Stimulated activated CD8-positive, alpha-beta memory T cell treated with anti-CD3 and anti-CD28 coated beads, Interleukin-12 subunit alpha, Interleukin-12 subunit beta, amount 100 ng/mL, for 4 hours (primary cell): ENCODE data around the gene DIRAS1.
"Not testable (repeated sequence)": the region's sequence is repeated elsewhere in the genome, so short reads cannot be mapped to it uniquely, and the experiment has no call there.

ENCODE experiments used
- DNase-seq: peaks from one replicate; pipeline ENCODE4 v3.0.0-alpha.2; 2020; ENCODE audit warnings: low read depth

The DIRAS1 gene

DNA sequence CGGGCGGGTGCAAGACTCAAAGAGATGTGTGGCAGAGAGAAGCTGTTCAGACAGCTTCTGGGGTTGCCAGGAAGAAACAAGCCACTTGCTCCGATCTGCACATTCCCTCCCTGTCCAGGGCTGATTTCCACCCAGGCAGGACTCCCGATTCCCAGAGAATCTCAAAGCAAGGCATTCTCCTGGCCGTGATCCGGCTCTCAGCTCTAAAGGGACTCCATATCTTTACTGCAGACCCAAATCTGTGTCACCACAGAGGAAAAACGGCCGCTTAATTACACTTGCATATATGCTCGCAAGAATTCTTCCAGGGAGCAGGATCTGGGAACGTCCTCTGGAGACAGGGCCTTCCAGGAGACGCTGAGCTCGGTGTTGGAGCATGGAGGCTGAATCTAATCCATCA, 44.3 kb downstream of the DIRAS1 start:
- no peak for DNase-seq

DNA sequence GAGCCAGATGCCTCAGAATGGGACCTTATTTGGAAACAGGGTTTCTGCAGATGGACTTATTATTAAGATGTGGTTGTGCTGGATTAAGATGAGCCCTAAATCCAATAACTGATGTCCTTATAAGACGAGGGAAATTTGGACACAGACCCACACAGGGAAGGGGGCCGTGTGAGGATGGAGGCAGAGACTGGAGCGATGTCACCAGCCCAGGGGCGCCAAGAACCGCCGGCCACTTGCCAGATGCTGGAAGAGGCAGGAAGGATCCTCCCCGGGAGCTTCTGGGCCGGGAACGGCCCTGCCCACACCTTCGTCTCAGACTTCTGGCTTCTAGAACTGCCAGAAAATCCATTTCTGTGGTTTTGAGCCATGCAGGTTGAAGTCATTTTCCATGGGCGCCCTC, 45.3 kb downstream of the DIRAS1 start:
- no peak for DNase-seq

DNA sequence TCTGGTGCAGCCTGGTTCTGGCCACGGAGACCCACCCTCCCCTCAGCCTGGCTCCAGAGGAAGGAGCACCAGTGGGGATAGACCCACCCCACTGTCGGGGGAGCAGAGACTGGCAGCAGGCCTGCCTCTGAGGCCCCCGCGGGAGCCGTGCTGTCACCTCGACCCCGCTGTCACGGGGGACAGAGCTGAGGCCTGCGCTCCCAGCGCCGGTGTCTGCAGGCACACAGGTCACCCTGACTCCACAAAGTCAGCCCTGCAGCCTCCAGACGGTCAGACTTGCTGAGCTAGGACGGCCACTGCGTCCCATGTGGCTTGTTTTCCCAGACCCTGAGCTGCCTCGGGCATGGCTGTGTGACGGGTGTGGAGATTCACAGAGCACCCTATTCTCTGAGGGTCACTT, 51.0 kb downstream of the DIRAS1 start:
- no peak for DNase-seq

DNA sequence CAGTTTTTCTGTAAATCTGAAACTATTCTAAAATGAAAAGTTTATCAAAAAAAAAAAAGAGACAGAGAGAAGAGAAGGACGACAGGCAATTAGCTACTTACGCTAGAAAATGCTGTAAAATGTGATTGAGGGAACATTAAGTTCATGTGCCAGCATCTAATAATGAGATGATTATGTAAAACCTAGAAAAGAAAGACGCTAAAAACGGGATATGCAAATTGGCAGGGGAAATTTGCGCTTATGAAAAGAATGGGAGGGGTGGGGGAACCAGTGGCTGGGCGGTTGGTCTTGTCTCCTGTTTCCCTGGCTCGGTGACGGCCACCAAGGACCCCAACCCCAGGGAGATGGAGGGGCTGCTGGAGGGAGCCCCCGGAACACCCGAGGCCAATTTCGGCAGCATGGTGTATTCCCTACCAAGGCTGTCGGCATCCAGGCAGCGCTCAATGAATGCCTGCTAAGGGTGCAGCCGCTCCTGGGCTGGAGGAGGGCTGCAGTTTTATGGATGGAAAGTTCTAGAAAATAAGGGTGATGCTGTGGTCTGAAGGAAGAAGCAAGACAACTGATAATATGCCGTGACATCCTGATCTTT, 52.9 kb downstream of the DIRAS1 start:
- no peak for DNase-seq

DNA sequence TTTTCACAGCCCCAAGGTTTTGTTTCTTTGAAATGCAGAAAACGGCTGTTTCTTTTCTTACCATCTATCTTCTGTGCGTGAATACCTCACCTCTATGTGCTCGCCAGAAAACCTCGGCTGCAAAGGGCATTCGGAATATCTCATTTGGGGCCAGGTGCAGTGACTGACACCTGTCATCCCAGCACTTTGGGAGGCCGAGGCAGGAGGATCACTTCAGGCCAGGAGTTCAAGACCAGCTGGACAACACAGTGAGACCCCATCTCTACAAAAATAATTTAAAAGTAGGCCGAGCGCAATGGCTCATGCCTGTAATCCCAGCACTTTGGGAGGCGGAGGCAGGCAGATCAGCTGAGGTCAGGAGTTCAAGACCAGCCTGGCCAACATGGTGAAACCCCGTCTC, 53.8 kb downstream of the DIRAS1 start:
- not testable (repeated sequence) for DNase-seq

DNA sequence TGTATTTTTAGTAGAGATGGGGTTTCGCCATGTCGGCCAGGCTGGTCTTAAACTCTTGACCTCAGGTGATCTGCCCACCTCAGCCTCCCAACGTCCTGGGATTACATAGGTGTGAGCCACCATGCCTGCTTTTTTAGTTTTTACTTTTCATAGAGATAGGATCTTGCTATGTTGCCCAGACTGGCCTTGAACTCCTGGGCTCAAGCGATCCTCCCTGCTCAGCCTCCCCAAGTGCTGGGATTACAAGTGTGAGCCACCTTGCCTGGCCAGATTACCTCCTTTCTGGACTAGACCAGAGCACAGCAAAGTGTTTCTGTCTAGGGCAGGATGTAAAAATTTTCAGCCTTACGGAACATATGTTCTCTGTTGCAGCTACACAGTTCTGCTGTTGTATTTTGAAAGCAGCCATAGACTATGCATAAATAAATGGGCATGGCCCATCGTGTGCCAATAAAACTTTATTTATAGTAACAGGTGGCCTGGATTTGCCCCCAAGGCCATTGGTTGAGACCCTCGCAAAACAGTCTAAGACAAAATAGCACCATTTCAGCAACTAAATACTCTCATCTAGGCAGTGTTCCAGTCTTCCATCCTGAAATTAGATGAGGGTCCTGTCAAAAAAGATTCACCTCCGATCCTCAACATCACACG, 54.7 kb downstream of the DIRAS1 start:
- no peak for DNase-seq

DNA sequence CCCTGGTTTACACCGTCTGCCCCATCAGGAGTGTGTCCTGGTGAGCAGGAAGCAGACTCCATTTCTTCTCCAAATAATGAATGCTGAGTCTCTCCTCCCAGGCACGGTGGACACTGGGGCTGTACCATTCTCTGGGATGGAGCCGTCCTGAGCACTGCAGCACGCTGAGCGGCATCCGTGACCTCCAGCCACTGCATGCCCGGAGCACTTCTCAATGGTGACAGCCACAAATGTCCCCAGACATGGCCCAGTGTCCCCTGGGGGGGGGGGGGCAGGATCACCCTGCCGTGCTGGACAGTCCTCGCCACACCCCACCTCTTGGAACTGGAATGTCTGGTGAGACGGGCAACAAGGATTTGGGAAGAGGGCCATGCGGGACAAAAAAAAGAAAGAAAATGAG, 56.1 kb downstream of the DIRAS1 start:
- no peak for DNase-seq
